ENCODE data around the gene ITPR2. TPM values are rescaled to one million over a fixed set of nuclear protein-coding genes. Genes with fewer than 3 reads are reported as not detected.

Gene ITPR2
- total and polyA plus RNA-seq, 2 experiments from 2014 or later: 5.0 to 9.1 TPM

DNA sequence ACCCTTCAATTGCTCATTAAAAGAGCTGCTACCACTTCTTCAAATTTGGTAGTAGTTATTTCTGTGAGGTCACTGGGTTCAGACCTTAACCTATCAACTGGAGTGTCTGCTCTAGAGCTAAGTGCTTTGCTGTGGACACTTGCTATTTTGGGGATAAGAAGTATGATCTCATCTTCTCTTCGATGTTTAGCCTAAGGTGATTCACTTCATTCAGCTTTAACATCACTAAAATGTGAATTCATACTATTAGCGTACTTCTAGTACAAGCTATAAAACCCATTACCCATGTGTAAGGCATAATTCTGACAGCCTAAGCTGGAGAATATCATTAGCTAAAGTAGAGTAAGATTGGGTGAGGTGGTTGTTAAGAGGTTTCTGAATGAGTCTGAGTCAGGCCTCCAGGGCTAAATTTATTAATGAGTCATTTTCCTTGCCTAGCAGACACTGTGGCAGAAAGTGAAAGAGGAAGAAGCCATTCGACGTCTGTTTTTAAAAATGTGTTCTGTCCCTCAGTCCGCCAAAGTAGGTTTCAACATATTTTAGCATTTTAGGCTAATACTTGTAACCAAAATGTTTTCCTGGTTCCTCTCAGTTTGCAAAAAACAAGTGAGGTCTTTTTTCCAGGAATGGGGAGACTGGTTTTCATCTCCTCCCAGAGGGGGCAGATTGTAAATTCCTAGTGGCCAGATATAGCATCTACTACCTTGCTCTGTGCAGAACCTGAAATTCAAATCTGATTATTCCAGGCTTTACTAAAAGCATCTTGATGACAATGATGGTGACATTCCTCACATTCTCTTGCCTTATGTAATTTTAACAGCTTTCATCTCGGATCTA lies 534.0 kb downstream of the ITPR2 start:
- no peaks in the 10 kb centered on the region for H3K36me3 ChIP-seq (ENCODE audit: low read depth)
- in situ Hi-C loops (cut with MboI): no loop called here
- no peaks in the 10 kb centered on the region for H4K20me1 ChIP-seq (ENCODE audit: insufficient read depth)
- no peaks in the 10 kb centered on the region for H3K79me2 ChIP-seq (ENCODE audit: insufficient read depth)
- no peaks in the 10 kb centered on the region for H3K9me3 ChIP-seq (ENCODE audit: low read depth)
- peak; percentile 92 for DNase-seq
- peaks cover 23% of the 10 kb centered on the region for H3F3A ChIP-seq (ENCODE audit: insufficient read depth)
- WGBS, 2 experiments (ENCODE audit: low coverage in 1 of 2, low lambda C conversion rate in 2 of 2, missing lambda C conversion rate in 2 of 2): 12 to 17% methylated on average over 6 of the region's 6 CpGs
- H3K9me2 ChIP-seq (ENCODE audit: insufficient read depth): no peaks in the 10 kb centered on the region
- H3K27ac ChIP-seq: peak overlapping the region; percentile 81
- H3K4me1 ChIP-seq (ENCODE audit: insufficient read depth): peaks cover 11% of the 10 kb centered on the region
- H3K9ac ChIP-seq: peak overlapping the region; percentile 79
- H3K4me2 ChIP-seq (ENCODE audit: unreplicated experiment): peak overlapping the region; percentile 76
- TF ChIP-seq EZH2 (IDR thresholded peaks at IDR 0.05; ENCODE audit: insufficient read depth, poor library complexity, severe bottlenecking): no peak
- no peak for TF ChIP-seq EZH2phosphoT487 (IDR thresholded peaks at IDR 0.05; ENCODE audit: insufficient read depth, low read depth)
- H3K27me3 ChIP-seq (replicated peaks; ENCODE audit: insufficient read depth): no peaks in the 10 kb centered on the region
- H3K4me3 ChIP-seq: peak overlapping the region; percentile 73
- H2AFZ ChIP-seq: peak overlapping the region; percentile 89

DNA sequence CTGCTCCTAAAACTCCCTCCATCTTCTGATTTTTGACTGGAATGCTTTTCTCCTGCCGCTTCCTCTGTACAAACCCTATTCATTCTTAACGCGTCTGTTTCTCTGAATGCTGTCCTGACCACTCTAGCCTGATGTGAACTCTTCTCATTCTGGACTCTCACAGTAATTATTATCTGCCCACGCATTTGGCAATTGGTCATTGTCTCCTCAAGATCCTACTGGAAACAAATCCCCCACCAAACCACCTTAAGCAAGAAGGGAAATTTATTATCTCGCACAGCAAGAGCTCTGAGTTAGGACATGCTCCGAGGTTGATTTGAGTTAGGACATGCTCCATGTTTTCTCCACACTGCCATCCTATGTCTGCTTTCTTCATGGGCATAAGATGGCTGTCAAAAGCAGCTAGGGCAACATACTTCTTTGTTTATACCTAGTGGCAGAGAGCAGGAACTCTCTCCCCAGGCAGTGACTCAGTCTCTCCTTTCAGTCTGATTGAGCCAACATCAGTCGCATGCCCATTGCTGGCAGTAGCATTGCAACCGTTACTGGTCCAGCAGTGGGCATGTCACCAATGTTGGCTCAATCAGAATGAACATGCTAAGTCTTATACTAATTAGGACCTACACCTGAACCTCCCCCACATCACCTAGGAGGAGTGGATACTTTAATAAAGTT lies 535.5 kb downstream of the ITPR2 start:
- Histone ChIP-seq H3K9ac (no peak overlapping the region), H3K79me2 (ENCODE audit: insufficient read depth) (no peaks in the 10 kb centered on the region), H2AFZ (no peak overlapping the region), H3F3A (ENCODE audit: insufficient read depth) (peaks cover 23% of the 10 kb centered on the region), H3K4me2 (ENCODE audit: unreplicated experiment) (no peak overlapping the region), H3K27me3 (replicated peaks; ENCODE audit: insufficient read depth) (no peaks in the 10 kb centered on the region), H3K9me3 (ENCODE audit: low read depth) (no peaks in the 10 kb centered on the region), H3K9me2 (ENCODE audit: insufficient read depth) (no peaks in the 10 kb centered on the region), H4K20me1 (ENCODE audit: insufficient read depth) (no peaks in the 10 kb centered on the region), H3K4me1 (ENCODE audit: insufficient read depth) (peaks cover 11% of the 10 kb centered on the region), H3K4me3 (no peak overlapping the region), H3K27ac (no peak overlapping the region), H3K36me3 (ENCODE audit: low read depth) (no peaks in the 10 kb centered on the region)
- in situ Hi-C loops (cut with MboI): no loop called here
- 95% methylated on average over 8 of the region's 8 CpGs for WGBS, 2 experiments (ENCODE audit: low coverage in 1 of 2, low lambda C conversion rate in 2 of 2, missing lambda C conversion rate in 2 of 2)
- DNase-seq: no peak
- TF ChIP-seq EZH2phosphoT487 (IDR thresholded peaks at IDR 0.05; ENCODE audit: insufficient read depth, low read depth) (no peak), EZH2 (IDR thresholded peaks at IDR 0.05; ENCODE audit: insufficient read depth, poor library complexity, severe bottlenecking) (no peak)

DNA sequence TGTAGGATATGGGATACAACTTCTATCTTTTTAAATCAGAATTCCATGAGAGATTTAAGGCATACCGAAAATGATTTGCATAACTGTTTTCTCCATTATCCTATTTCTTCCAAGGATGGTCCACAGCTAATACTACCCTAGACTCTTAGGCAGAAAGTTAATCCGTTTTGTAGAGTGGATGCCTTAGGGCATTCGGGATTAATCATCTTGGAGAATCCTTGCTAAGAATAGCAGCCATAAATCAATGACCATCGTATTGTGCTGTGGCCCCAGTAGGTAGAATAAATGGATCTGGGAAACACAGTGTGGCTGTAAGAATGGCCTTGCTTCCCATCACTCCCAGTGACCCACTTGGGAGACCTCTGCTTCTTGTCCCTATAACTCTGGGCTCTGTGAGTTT lies 538.0 kb downstream of the ITPR2 start:
- H2AFZ ChIP-seq: no peak overlapping the region
- no peaks in the 10 kb centered on the region for H4K20me1 ChIP-seq (ENCODE audit: insufficient read depth)
- no peaks in the 10 kb centered on the region for H3K79me2 ChIP-seq (ENCODE audit: insufficient read depth)
- H3K4me1 ChIP-seq (ENCODE audit: insufficient read depth): peaks cover 11% of the 10 kb centered on the region
- no peak for TF ChIP-seq EZH2phosphoT487 (IDR thresholded peaks at IDR 0.05; ENCODE audit: insufficient read depth, low read depth)
- no peak for TF ChIP-seq EZH2 (IDR thresholded peaks at IDR 0.05; ENCODE audit: insufficient read depth, poor library complexity, severe bottlenecking)
- in situ Hi-C loops (cut with MboI): no loop called here
- WGBS, 2 experiments (ENCODE audit: low coverage in 1 of 2, low lambda C conversion rate in 2 of 2, missing lambda C conversion rate in 2 of 2): 76 to 79% methylated on average over 4 of the region's 4 CpGs
- no peak overlapping the region for H3K4me2 ChIP-seq (ENCODE audit: unreplicated experiment)
- H3K36me3 ChIP-seq (ENCODE audit: low read depth): no peaks in the 10 kb centered on the region
- no peaks in the 10 kb centered on the region for H3K27me3 ChIP-seq (replicated peaks; ENCODE audit: insufficient read depth)
- DNase-seq: no peak
- no peaks in the 10 kb centered on the region for H3K9me2 ChIP-seq (ENCODE audit: insufficient read depth)
- no peak overlapping the region for H3K27ac ChIP-seq
- H3F3A ChIP-seq (ENCODE audit: insufficient read depth): peaks cover 23% of the 10 kb centered on the region
- no peak overlapping the region for H3K4me3 ChIP-seq
- no peak overlapping the region for H3K9ac ChIP-seq
- no peaks in the 10 kb centered on the region for H3K9me3 ChIP-seq (ENCODE audit: low read depth)

DNA sequence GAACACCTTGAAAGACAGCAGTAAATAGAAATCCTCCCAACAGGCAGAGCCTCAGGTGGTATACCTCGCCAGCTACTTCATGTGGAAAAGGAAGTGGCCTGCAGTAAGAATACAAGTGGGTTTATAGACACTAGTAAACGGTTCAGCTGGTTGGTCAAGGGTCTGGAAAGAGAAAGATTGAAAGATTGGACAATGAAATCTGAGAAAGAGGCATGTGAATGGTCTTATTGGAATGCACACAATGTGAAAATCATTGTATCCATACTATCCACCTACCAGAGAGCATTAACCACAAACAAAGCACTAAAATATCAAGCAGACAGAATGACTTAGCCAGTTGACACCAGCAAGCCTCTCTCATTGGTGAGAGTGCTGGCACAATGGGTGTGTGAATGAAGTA lies 539.4 kb downstream of the ITPR2 start:
- 62 to 80% methylated on average over 2 of the region's 2 CpGs for whole genome bisulfite sequencing, 2 experiments (ENCODE audit: low coverage in 1 of 2, low lambda C conversion rate in 2 of 2, missing lambda C conversion rate in 2 of 2)
- Histone ChIP-seq H3F3A (ENCODE audit: insufficient read depth) (peaks cover 12% of the 10 kb centered on the region), H3K9me2 (ENCODE audit: insufficient read depth) (peaks cover 3% of the 10 kb centered on the region; the same call in 1 of the 2 replicates), H3K9me3 (ENCODE audit: low read depth) (no peaks in the 10 kb centered on the region), H3K4me3 (no peak overlapping the region), H2AFZ (no peak overlapping the region), H3K36me3 (ENCODE audit: low read depth) (no peaks in the 10 kb centered on the region), H3K4me2 (ENCODE audit: unreplicated experiment) (no peak overlapping the region), H3K4me1 (ENCODE audit: insufficient read depth) (peaks cover 5% of the 10 kb centered on the region), H3K27ac (no peak overlapping the region), H3K9ac (no peak overlapping the region), H3K79me2 (ENCODE audit: insufficient read depth) (no peaks in the 10 kb centered on the region), H3K27me3 (replicated peaks; ENCODE audit: insufficient read depth) (no peaks in the 10 kb centered on the region), H4K20me1 (ENCODE audit: insufficient read depth) (no peaks in the 10 kb centered on the region)
- DNase-seq: no peak
- in situ Hi-C loops (cut with MboI): no loop called here
- TF ChIP-seq EZH2 (IDR thresholded peaks at IDR 0.05; ENCODE audit: insufficient read depth, poor library complexity, severe bottlenecking) (no peak), EZH2phosphoT487 (IDR thresholded peaks at IDR 0.05; ENCODE audit: insufficient read depth, low read depth) (no peak)
